GM12878 (cell line): ENCODE data around the gene CEACAM1. TPM values are rescaled to one million over a fixed set of nuclear protein-coding genes. Genes with fewer than 3 reads are reported as not detected.

Source experiments
- ATAC-seq: fragments of 200-7000 bp; cut with Tn5 transposase; 3 replicates; pipeline ENCODE4 v1.9.1; 2020; ENCODE audit warnings: mild to moderate bottlenecking, moderate library complexity
- BruUV-seq: library from RNA; stranded (reverse); fragments of 400-500 nt; replicated peaks from 2 replicates; lab custom pipeline; 2021; lab: Mats Ljungman, UMichigan
- CTCF ChIA-PET: fragments of 300-600 bp; sonication (Branson Sonifier 250); formaldehyde crosslinking; extraction: SDS; loops from one replicate; lab custom pipeline; 2021; ENCODE audit warnings: inconsistent platforms; lab: Yijun Ruan, JAX
- POLR2A ChIA-PET: fragments of 350-600 bp; formaldehyde crosslinking; extraction: SDS; loops from one replicate; lab custom pipeline; 2021; ENCODE audit warnings: inconsistent platforms; lab: Charles Lee
- RAD21 ChIA-PET: fragments of 300-600 bp; sonication (Branson Sonifier 250); formaldehyde crosslinking; loops from one replicate; lab custom pipeline; 2023; ENCODE audit warnings: antibody characterized with exemption; ENCODE audit not compliant: unreplicated experiment; lab: Charles Lee
- SMC1A ChIA-PET: fragments of 300-600 bp; sonication (Branson Sonifier 250); formaldehyde crosslinking; loops from one replicate; lab custom pipeline; 2023; ENCODE audit not compliant: unreplicated experiment, uncharacterized antibody; lab: Charles Lee
- DNase-seq: peaks from one replicate; pipeline ENCODE4 v3.0.0-alpha.2; 2011; ENCODE audit warnings: low read depth, low spot score
- FAIRE-seq: peaks from 3 replicates; lab custom pipeline; 2011; peaks lifted over from hg19 to GRCh38; lab: Jason Lieb, UNC
- H2AFZ ChIP-seq: 2 replicates; pipeline ENCODE4 v1.6.0; 2011; ENCODE audit warnings: low read depth, low read length, control low read depth; ENCODE audit not compliant: control insufficient read depth
- H3K27ac ChIP-seq: 2 replicates; pipeline ENCODE4 v1.5.1; 2011; ENCODE audit warnings: control low read depth; ENCODE audit not compliant: control insufficient read depth, insufficient read depth
- H3K27me3 ChIP-seq, 2 experiments: replicated peaks in 1 of 2; 2 replicates each; pipeline versions ENCODE4 v1.6.0 to v1.6.1; 2011; ENCODE audit warnings: low read length in 1 of 2; ENCODE audit not compliant: control insufficient read depth in 2 of 2, insufficient read depth in 2 of 2
- H3K36me3 ChIP-seq, 2 experiments: 2 replicates each; pipeline ENCODE4 v1.5.1; 2011; ENCODE audit warnings: low read length in 1 of 2; ENCODE audit not compliant: control insufficient read depth in 2 of 2, insufficient read depth in 2 of 2
- H3K4me1 ChIP-seq: 2 replicates; pipeline ENCODE4 v1.6.1; 2011; ENCODE audit warnings: mild to moderate bottlenecking, low read length, moderate library complexity, mixed read lengths; ENCODE audit not compliant: control insufficient read depth, insufficient read depth
- H3K4me2 ChIP-seq: 2 replicates; pipeline ENCODE4 v1.6.0; 2011; ENCODE audit warnings: control low read depth; ENCODE audit not compliant: control insufficient read depth, insufficient read depth
- H3K4me3 ChIP-seq: fragments of 200-600 bp; sonication (generic); 2 replicates; pipeline ENCODE4 v1.5.1; 2016
- H3K79me2 ChIP-seq: 2 replicates; pipeline ENCODE4 v1.6.0; 2011; ENCODE audit warnings: low read length; ENCODE audit not compliant: control insufficient read depth, insufficient read depth
- H3K9ac ChIP-seq: 2 replicates; pipeline ENCODE4 v1.8.0; 2011; ENCODE audit warnings: low read length, control low read depth, mixed read lengths; ENCODE audit not compliant: control insufficient read depth, insufficient read depth
- H3K9me3 ChIP-seq: replicated peaks from 3 replicates; pipeline ENCODE4 v1.5.1; 2011; ENCODE audit warnings: mild to moderate bottlenecking, low read length; ENCODE audit not compliant: control insufficient read depth, insufficient read depth
- H4K20me1 ChIP-seq: 2 replicates; pipeline ENCODE4 v1.6.0; 2011; ENCODE audit not compliant: control insufficient read depth, insufficient read depth
- CBX5 ChIP-seq: sonication (generic); IDR thresholded peaks from 2 replicates; pipeline ENCODE4 v1.6.1; 2016; ENCODE audit warnings: low read depth, moderate library complexity, mild to moderate bottlenecking, inconsistent platforms
- EZH2 ChIP-seq: IDR thresholded peaks from 2 replicates; pipeline ENCODE4 v1.6.1; 2012; ENCODE audit warnings: low read depth, mild to moderate bottlenecking, control low read depth, inconsistent platforms, low read length, borderline replicate concordance; ENCODE audit not compliant: control insufficient read depth
- FOXM1 ChIP-seq: IDR thresholded peaks from 2 replicates; pipeline ENCODE4 v1.6.1; 2012; ENCODE audit warnings: low read depth, mild to moderate bottlenecking, inconsistent platforms, low read length, moderate library complexity
- IRF4 ChIP-seq: IDR thresholded peaks from 2 replicates; pipeline ENCODE4 v1.6.1; 2011; ENCODE audit warnings: low read depth, low read length
- NFXL1 ChIP-seq: fragments of 450-650 bp; IDR thresholded peaks from 2 replicates; pipeline ENCODE4 v1.6.1; 2017; ENCODE audit warnings: antibody characterized with exemption, mild to moderate bottlenecking, borderline replicate concordance
- NR2C1 ChIP-seq: fragments of 450-650 bp; IDR thresholded peaks from 2 replicates; pipeline ENCODE4 v1.6.1; 2017; ENCODE audit warnings: antibody characterized with exemption, mild to moderate bottlenecking, moderate library complexity
- PAX5 ChIP-seq: IDR thresholded peaks from 2 replicates; pipeline ENCODE4 v1.6.1; 2011; ENCODE audit warnings: low read depth, low read length, borderline replicate concordance
- RFX5 ChIP-seq: IDR thresholded peaks from 2 replicates; pipeline ENCODE4 v1.6.1; 2011; ENCODE audit warnings: low read depth, low read length, improper control_type of control experiment
- SMAD5 ChIP-seq: IDR thresholded peaks from 2 replicates; pipeline ENCODE4 v1.6.1; 2016; ENCODE audit warnings: antibody characterized with exemption, low read depth
- YY1 ChIP-seq: IDR thresholded peaks from 2 replicates; pipeline ENCODE4 v1.6.1; 2011; ENCODE audit warnings: low read depth, mild to moderate bottlenecking, low read length
- ZZZ3 ChIP-seq: IDR thresholded peaks from 2 replicates; pipeline ENCODE4 v1.6.1; 2011; ENCODE audit warnings: low read depth; ENCODE audit not compliant: control insufficient read depth, insufficient read length
- WGBS: methylation state at CpG from one replicate; pipeline ENCODE4 v1.1.6; 2016; ENCODE audit warnings: low lambda C conversion rate; ENCODE audit not compliant: insufficient replicate concordance, insufficient coverage; ENCODE audit errors: missing lambda C conversion rate; 5-methylcytosine and 5-hydroxymethylcytosine counted together
- in situ Hi-C: fragments of 300-500 bp; cut with MboI; formaldehyde crosslinking; loops from 9 replicates; pipeline ENCODE4 v1.14.3; 2018; ENCODE audit warnings: mixed read lengths
- intact Hi-C: fragments of 100-400 bp; cut with micrococcal nuclease; formaldehyde crosslinking; loops from one replicate; pipeline ENCODE4 v1.14.2; 2022; ENCODE audit not compliant: unreplicated experiment
- polyA plus RNA-seq, 11 experiments: library from polyadenylated mRNA; depleted of rRNA in 4 of 11; unstranded in 6 of 11; stranded (reverse) in 5 of 11; fragments of >200 nt; fragmentation: Nextera tagmentation in 4 of 11; fragmentation: Illumina TruSeq in 1 of 11; extraction: Ambion mirVana in 4 of 11; extraction: Trizol in 1 of 11; gene quantifications; 1 replicate in 1 of 11; 2 replicates in 10 of 11; pipeline versions ENCODE4 v1.2.1 to v1.2.3, GENCODE V29; 2011 to 2016; ENCODE audit warnings: inconsistent platforms in 2 of 11, missing spikeins in 2 of 11, low read depth in 1 of 11
- total RNA-seq, 4 experiments: library from RNA; depleted of rRNA in 3 of 4; stranded (reverse); fragments of >200 nt in 3 of 4; fragmentation: Illumina TruSeq in 1 of 4; extraction: Trizol in 1 of 4; gene quantifications; 2 replicates each; pipeline versions ENCODE4 v1.2.1 to v1.2.3, GENCODE V29; 2013 to 2021
- TF ChIP-seq, protein P1 (sequence below): IDR thresholded peaks from 2 replicates; pipeline ENCODE4 v1.6.1; 2012; ENCODE audit warnings: low read depth, low read length, improper control_type of control experiment
- TF ChIP-seq, protein P2 (sequence below): IDR thresholded peaks from 2 replicates; pipeline ENCODE4 v1.6.1; 2011; ENCODE audit warnings: mild to moderate bottlenecking, low read depth, low read length, moderate library complexity; ENCODE audit not compliant: insufficient replicate concordance
- TF ChIP-seq, protein P3 (sequence below): fragments of 450-650 bp; IDR thresholded peaks from 2 replicates; pipeline ENCODE4 v1.6.1; 2017; ENCODE audit warnings: borderline replicate concordance

Gene CEACAM1
- total and polyA plus RNA-seq, 10 of the 15 experiments (the other 5 are each of a cell fraction or from before 2014, with no cell fraction given), result 3.9 to 24.0 (median 6.5) TPM

DNA sequence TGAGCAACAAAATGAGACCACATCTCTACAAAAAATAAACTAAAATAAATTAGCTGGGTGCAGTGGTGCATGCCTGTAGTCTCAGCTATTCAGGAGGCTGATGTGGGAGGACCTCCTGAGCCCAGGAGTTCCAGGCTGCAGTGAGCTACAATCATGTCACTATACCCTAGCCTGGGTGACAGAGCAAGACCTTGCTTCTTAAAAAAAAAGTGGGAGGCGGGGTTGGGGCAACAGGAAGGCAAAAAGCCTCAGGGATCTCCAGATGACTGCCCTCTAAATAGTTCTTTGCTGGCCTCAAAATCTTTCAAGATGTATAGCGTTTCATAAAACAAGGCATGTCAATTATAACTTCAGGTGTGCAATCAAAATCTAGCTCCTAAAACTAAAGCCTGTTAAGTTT is 48.0 kb upstream of the CEACAM1 start:
- Histone ChIP-seq H3K4me3 (no peak overlapping the region), H3K4me2 (no peak overlapping the region), H3K36me3 (no peaks in the 10 kb centered on the region), H4K20me1 (no peaks in the 10 kb centered on the region), H3K27ac (no peak overlapping the region), H3K27me3 (peaks cover 0 to 3% of the 10 kb centered on the region in 2 experiments; a peak in 1 of 4 replicates), H3K79me2 (no peaks in the 10 kb centered on the region), H3K4me1 (no peaks in the 10 kb centered on the region), H2AFZ (no peak overlapping the region), H3K9ac (no peak overlapping the region), H3K9me3 (no peaks in the 10 kb centered on the region)
- intact Hi-C loops, result no loop called here
- DNase-seq (no peak), FAIRE-seq (no peak), ATAC-seq (no peak)
- WGBS, result 0% methylated on average over 2 of the region's 2 CpGs
- in situ Hi-C loops, result no loop called here
- CTCF ChIA-PET, result interaction anchor here (1.6 kb wide), 1 partner anchor 20 kb away, joined by 4 read pairs; no protein-coding TSS in a partner anchor
- SMC1A ChIA-PET, result interaction anchor here (0.5 kb wide), 1 partner anchor 11 kb away, joined by 3 read pairs; no protein-coding TSS in a partner anchor
- BruUV-seq, result no TSS peak
- RAD21 ChIA-PET, result interaction anchor here (0.8 kb wide), 1 partner anchor 110 kb away, joined by 3 read pairs; no protein-coding TSS in a partner anchor
- POLR2A ChIA-PET, result no interaction called here
- TF ChIP-seq ZZZ3, result no peak

DNA sequence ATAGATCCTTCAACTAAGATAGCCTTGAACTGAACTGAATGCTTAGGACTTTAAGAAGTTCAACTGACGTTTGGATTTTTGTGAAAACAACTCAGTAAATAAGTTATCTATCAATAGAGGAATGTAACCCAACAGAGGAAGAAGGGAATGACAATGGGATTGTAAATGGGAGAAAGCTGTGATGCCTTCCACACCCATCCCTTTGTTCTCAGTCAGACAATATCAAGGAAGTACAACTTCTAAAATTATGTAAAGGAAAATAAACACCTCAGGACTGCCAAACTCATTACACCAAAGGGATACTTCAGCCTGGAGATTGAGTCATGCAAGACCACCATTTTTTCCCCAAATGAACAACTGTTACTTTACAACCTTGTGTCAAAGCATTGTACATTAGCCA is 45.4 kb upstream of the CEACAM1 start:
- Histone ChIP-seq H3K79me2 (no peaks in the 10 kb centered on the region), H3K9me3 (no peaks in the 10 kb centered on the region), H3K36me3 (no peaks in the 10 kb centered on the region), H3K4me3 (no peak overlapping the region), H3K9ac (no peak overlapping the region), H3K27ac (no peak overlapping the region), H3K4me2 (no peak overlapping the region), H2AFZ (no peak overlapping the region), H4K20me1 (no peaks in the 10 kb centered on the region), H3K27me3 (peaks cover 0 to 3% of the 10 kb centered on the region in 2 experiments; a peak in 1 of 4 replicates), H3K4me1 (no peaks in the 10 kb centered on the region)
- CTCF ChIA-PET, result interaction anchor here (0.8 kb wide), 1 partner anchor 17 kb away, joined by 3 read pairs; no protein-coding TSS in a partner anchor
- no TSS peak for BruUV-seq
- DNase-seq, result no peak
- WGBS, result 0% methylated on average over 1 of the region's 1 CpG
- intact Hi-C loops (no loop called here), in situ Hi-C loops (no loop called here)
- RAD21 ChIA-PET, result no interaction called here
- SMC1A ChIA-PET, result no interaction called here
- ATAC-seq, result no peak
- POLR2A ChIA-PET, result interaction anchor here (0.6 kb wide), 1 partner anchor 89 kb away, joined by 3 read pairs; no protein-coding TSS in a partner anchor
- FAIRE-seq, result no peak
- no peak for TF ChIP-seq FOXM1
- TF ChIP-seq ZZZ3, result no peak
- no peak for TF ChIP-seq NR2C1
- TF ChIP-seq SMAD5, result no peak
- no peak for TF ChIP-seq NFXL1
- TF ChIP-seq YY1, result no peak
- no peak for TF ChIP-seq RFX5
- TF ChIP-seq IRF4, result no peak
- TF ChIP-seq, protein P1, sequence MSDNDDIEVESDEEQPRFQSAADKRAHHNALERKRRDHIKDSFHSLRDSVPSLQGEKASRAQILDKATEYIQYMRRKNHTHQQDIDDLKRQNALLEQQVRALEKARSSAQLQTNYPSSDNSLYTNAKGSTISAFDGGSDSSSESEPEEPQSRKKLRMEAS, result no peak
- TF ChIP-seq, protein P2, sequence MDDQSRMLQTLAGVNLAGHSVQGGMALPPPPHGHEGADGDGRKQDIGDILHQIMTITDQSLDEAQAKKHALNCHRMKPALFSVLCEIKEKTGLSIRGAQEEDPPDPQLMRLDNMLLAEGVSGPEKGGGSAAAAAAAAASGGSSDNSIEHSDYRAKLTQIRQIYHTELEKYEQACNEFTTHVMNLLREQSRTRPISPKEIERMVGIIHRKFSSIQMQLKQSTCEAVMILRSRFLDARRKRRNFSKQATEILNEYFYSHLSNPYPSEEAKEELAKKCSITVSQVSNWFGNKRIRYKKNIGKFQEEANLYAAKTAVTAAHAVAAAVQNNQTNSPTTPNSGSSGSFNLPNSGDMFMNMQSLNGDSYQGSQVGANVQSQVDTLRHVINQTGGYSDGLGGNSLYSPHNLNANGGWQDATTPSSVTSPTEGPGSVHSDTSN, result no peak
- TF ChIP-seq EZH2, result no peak
- TF ChIP-seq, protein P3, sequence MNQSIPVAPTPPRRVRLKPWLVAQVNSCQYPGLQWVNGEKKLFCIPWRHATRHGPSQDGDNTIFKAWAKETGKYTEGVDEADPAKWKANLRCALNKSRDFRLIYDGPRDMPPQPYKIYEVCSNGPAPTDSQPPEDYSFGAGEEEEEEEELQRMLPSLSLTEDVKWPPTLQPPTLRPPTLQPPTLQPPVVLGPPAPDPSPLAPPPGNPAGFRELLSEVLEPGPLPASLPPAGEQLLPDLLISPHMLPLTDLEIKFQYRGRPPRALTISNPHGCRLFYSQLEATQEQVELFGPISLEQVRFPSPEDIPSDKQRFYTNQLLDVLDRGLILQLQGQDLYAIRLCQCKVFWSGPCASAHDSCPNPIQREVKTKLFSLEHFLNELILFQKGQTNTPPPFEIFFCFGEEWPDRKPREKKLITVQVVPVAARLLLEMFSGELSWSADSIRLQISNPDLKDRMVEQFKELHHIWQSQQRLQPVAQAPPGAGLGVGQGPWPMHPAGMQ, result no peak
- TF ChIP-seq CBX5, result no peak
- TF ChIP-seq PAX5, result no peak
